NCI-H1694 treated with DMSO at 0.1 percent for 48 hours (cell line): Measurements from ENCODE around the gene ZNF100.
"Not testable (repeated sequence)": the region's sequence is repeated elsewhere in the genome, so short reads cannot be mapped to it uniquely, and the experiment has no call there.

Experiments used
- DNase-seq: peaks from one replicate; lab custom pipeline; 2025; lab: John Stamatoyannopoulos, UW

ZNF100 gene

DNA sequence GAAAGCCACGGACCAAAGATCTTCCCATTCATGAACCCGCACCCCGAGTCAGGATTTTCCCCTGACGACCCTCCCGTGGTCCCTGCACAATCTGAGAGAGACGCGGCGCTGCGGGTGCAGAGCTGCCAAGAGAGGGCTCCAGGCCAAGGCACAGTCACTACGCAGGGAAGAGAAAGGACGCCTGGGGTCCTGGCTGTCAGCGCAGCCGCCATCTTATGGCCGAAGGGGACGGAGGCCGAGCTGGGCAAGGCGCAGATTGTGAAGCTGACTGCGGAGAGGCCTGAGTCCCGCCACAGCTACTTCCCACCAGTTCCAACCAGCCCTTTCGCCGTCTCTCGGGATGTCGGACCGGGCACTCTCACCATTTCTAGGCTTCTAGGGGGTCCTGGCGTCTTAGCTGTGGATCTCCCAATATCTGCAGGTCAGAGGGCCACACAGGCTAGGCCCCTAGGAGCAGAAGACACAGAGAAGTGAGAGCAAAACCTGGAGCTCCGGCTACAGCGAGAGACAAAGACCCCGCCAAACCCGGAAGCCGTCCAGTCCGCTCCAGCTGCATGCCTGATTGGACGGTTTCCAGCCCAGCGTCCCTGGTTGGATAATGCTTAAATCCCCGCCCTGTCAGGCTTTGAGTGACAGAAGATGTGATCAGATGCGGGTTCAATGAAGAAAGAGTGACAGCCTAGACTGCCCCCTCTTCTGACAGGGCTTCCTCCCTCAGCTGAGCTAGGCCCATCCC lies at the start of gene ZNF100:
Gene ZNF100 (minus strand): TSS at position 515 of the 736 bp plus-strand sequence. CDS start 150 bp downstream, at position 365.
- peak; percentile 82 for DNase-seq

DNA sequence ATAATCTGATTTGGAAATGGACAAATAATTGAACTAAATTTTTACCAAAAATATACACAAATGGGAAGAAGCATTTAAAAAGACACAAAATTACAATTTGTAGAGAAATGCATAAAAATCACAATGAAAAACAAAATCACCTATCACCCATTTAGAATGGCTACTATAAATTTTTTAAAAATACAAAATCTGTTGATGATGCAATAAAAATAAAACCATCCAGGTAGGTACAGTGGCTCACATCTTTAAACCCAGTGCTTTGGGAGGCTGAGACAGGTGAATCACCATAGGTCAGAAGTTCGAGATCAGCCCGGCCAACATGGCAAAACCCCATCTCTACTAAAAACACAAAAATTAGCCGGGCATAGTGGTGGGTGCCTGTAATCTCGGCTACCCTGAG lies 45.1 kb upstream of the ZNF100 start:
- DNase-seq, result no peak

DNA sequence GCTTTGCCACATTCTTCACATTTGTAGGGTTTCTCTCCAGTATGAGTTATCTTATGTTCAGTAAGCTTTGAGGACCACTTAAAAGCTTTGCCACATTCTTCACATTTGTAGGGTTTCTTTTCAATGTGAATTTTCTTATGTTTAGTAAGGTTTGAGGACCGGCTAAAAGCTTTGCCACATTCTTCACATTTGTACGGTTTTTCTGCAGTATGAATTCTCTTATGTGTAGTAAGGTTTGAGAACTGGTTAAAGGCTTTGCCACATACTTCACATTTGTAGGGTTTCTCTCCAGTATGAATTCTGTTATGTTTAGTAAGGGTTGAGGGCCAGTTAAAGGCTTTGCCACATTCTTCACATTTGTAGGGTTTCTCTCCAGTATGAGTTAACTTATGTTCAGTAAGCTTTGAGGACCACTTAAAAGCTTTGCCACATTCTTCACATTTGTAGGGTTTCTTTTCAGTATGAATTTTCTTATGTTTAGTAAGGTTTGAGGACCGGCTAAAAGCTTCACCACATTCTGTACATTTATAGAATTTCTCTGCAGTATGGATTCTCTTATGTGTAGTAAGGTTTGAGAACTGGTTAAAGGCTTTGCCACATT lies 41.1 kb upstream of the ZNF100 start:
- DNase-seq, result not testable (repeated sequence)

DNA sequence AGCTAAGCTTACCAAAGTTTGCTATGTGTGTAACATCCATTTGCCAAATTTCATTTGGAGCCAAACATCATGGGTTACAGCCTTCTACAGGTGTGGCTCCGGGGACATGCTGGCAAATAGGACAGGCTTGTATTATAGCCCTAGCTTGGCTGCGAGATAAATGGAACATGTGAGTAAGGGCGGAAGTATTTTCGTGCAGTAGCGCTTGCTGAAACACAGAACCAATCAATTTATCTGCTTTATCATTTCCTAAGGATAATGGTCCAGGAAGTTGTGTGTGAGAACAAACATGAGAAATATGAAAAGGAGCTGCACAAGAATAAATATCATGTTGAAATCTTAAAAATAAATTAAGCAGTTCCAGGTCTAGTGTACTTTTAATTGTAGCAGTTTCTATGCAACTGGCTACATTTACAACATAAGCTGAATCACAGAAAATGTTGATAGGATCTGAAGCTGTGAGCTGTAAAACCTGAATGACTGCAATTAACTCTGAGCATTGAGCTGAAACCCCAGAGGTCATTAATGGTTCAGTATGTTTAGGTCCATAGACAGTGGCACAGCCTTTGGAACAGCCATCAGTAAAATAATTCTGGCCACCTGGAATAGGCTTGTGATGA lies 22.2 kb upstream of the ZNF100 start:
- DNase-seq, result no peak

DNA sequence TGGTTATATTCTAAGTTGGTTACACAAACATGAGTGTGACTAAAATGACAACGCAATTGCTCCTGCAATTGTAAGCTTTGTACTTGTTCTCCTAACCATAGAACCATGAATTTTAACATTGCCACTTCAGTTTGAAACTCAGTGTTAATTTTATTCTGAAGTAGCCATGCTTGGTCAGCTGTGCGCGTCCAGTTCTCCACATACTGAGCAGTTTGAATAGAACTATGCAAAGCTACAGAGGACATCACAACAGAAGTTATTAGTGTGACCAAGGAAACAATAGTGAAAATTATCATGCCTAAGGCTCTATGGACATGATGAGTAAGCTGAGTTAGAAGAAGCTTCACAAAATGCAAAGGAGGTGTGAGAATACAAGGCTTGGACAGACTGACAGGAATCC lies 19.6 kb upstream of the ZNF100 start:
- no peak for DNase-seq

DNA sequence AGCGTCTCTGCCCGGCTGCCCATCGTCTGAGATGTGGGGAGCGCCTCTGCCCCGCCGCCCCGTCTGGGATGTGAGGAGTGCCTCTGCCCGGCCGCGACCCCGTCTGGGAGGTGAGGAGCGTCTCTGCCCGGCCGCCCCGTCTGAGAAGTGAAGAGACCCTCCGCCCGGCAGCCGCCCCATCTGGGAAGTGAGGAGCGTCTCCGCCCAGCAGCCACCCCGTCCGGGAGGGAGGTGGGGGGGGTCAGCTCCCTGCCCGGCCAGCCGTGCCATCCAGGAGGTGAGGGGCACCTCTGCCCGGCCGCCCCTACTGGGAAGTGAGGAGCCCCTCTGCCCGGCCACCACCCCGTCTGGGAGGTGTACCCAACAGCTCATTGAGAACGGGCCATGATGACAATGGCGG lies 8.4 kb upstream of the ZNF100 start:
- not testable (repeated sequence) for DNase-seq

DNA sequence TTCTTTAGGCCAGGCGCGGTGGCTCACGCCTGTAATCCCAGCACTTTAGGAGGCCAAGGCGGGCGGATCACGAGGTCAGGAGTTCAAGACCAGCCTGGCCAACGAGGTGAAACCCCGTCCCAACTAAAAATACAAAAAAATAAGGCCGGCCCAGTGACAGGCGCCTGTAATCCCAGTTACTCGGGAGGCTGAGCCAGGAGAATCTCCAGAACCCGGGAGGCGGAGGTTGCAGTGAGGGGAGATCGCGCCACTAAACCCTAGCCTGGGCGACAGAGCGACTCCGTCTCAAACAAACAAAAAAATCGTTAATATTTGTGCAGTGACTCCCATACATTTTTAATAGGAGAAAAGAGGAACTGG lies 694 bp downstream of the ZNF100 start:
- DNase-seq, result not testable (repeated sequence)

DNA sequence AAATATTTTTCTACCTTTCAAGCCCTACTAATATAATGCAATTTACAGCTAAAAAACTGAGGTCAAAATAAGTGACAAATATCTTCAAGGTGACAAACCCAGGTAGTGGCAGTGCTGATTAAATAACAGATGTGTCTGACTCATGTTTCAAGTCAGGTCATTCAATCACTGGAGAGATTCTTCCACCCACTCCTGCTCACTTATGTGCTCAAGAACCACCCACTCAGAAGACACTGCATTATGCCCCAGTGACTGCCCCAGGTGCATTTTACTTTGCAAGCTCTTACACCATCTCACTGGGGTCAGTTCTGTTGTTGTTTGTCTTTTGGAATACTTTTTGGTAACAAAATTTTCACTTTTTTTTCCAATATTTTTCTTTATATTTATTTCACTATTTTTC lies 2.2 kb downstream of the ZNF100 start:
- no peak for DNase-seq

DNA sequence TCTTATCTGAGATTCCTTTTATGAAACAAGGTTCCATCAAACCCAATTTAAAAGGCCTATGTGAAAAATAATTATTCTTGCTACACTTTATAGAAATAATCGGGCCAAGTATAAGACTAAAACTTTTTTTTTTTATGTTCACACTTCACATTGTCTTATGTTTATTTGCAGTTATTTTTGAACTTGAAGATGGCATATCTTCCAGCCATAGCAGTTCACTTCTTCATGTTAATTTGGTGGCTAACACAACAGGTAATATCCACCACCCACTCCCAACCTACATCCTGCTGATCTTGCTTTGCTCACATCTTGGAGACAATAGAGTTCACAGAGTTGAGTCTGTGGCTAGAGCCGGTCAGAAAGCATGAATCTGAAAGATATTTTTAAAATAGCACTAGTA lies 5.8 kb downstream of the ZNF100 start:
- not testable (repeated sequence) for DNase-seq

DNA sequence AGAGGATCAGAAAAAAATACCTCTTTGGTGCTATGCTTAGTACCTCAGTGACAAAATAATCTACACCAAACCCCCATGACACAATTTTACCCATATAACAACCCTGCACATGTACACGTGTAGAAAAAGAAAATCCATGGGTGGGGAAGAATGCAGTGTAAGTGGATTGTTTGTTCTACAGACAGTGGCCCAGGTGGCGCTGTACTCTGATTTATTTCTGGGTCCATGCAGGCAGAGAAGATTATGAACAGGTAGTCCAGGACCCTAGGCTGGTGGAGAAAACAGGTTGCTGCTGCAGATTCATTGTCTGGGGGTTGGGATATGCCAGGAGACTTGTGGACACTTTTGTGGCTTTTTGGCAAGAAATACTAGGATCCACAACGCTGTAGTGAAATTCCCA lies 9.1 kb downstream of the ZNF100 start:
- DNase-seq, result no peak

DNA sequence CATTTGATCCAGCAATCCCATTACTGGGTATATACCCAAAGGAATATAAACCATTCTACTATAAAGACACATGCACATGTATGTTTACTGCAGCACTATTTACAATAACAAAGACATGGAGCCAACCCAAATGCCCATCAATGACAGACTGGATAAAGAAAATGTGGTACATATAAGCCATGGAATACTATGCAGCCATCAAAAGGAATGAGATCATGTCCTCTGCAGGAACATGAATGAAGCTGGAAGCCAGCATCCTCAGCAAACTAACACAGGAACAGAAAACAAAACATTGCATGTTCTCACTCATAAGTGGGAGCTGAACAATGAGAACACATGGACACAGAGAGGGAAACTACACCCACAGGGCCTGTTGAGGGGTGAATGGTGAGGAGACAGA lies 11.8 kb downstream of the ZNF100 start:
- DNase-seq, result not testable (repeated sequence)

DNA sequence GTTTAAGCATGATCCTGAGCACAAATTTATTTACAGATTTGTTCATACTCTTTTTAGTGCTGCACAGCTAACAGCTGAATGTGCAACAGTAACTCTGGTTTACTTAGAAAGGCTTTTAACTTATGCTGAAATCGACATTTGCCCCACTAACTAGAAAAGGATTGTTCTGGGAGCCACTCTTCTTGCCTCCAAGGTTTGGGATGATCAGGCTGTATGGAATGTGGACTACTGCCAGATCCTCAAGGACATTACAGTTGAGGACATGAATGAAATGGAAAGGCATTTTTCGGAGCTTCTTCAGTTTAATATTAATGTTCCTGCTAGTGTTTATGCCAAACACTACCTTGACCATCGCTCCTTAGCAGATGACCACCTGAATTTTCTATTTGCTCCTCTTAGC lies 16.0 kb downstream of the ZNF100 start:
- DNase-seq, result no peak

DNA sequence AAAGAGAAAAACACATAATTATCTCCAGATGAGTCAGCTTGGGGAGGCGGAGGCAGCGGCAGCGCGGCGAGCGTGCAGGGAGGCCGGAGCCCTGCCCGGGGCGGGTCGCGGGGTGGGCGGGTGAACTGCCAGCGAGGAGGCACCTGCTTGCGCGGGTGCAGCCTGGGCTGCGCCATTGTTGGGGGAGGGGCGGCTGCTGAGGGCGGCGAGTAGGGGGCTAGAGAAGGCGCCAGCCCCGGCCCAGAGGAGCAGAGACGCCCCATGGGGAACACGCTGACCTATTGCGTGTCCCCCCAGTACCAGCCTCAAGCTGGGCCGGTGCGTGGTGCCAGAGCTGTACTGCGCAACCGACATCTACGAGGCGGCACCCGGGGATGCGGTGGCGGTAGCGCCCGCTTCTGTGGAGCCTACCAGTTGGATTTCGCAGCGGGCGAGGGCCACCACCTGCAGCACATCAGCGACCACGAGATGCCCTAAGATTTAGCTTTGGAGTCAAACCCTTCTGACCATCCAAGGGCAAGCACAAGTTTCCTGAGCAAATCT lies 16.7 kb downstream of the ZNF100 start:
- no peak for DNase-seq

DNA sequence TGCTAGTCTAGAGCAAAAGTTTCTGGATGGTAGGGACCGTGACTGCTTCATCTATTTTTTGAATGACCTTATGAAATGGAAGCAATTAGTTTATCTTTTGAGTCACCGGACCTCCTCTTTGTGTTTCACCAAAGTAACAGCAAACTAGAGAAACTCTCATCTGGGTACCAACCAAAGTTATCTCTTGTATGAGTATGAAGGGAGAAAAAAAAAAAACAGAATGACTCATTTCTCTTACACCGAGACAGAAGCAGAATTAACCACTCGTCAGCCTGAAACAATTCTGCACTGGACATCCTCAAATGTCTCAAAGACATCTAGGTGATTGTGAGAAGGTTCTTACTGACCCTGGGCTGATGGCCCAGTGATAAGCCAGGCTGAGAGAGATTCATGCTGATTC lies 18.3 kb downstream of the ZNF100 start:
- no peak for DNase-seq

DNA sequence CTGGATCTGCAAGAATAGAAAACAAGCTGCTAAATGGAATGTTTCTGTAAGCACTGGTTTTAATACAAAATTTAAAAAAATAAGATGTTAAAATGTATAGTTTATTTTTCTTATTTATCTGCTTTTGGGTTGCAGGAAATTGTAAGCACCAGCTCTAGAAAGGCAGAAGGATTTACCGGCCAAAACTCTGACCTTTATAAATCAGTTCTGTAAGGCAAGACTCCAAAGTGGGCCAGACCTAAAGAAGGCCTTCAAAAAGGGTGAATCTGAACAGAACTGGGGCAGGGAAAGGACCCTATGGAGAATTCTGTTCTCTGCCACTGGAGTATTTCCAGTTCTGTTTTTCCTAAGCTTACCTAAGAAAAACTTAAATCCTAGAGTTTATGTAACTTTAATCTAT lies 19.3 kb downstream of the ZNF100 start:
- DNase-seq, result no peak

DNA sequence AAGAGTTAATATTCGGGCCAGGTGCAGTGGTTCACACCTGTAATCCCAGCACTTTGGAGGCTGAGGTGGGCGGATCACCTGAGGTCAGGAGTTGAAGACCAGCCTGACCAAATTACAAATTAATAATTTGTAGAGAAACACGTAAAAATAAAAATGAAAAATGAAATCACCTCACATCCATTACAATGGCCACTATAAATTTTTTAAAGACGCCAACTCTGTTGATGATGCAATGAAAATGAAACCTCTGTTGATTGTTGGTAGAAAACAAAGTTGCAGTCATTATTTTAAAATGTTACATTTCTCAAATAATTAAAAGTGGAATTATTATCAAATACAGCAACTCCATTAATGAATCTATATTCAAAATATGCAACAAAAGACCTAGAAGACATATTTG lies 26.8 kb downstream of the ZNF100 start:
- no peak for DNase-seq

DNA sequence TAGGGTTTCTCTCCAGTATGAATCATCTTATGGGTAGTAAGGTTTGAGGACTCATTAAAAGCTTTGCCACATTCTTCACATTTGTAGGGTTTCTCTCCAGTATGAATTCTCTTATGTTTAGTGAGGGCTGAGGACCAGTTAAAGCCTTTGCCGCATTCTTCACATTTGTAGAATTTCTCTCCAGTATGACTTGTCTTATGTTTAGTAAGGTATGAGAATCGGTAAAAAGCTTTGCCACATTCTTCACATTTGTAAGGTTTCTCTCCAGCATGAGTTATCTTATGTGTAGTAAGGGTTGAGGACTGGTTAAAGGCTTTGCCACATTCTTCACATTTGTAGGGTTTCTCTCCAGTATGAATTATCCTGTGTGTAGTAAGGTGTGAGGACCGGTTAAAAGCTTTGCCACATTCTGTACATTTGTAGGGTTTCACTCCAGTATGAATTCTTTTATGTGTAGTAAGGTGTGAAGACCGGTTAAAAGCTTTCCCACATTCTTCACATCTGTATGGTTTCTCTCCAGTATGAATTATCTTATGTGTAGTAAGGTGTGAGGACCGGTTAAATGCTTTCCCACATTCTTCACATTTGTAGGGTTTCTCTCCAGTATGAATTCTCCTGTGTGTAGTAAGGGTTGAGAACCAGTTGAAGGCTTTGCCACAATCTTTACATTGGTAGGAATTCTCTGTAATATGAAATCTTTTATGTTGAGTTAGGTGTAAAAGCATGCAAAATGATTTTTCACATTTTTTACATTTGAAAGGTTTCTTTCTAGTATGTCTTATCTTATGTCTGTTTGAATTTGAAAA lies 40.2 kb downstream of the ZNF100 start:
- not testable (repeated sequence) for DNase-seq

DNA sequence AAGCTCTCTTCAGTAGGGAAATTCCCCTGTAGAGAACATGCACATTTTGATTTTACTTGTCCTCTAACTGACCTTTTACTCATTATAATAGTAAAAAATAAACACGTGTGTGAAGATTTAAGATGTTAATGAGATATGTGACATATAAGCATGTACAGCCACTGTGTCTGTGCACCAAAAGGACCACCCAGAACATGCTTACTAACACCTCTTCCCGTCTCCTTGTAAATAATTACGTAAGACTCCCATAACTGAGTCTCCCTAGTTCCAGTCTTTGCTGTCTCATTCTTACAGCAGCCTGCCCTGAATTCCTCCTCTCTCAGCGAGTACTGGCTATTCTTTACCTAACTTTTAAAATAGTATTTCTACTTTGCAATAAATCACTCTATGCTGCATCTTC lies 53.6 kb downstream of the ZNF100 start:
- no peak for DNase-seq

DNA sequence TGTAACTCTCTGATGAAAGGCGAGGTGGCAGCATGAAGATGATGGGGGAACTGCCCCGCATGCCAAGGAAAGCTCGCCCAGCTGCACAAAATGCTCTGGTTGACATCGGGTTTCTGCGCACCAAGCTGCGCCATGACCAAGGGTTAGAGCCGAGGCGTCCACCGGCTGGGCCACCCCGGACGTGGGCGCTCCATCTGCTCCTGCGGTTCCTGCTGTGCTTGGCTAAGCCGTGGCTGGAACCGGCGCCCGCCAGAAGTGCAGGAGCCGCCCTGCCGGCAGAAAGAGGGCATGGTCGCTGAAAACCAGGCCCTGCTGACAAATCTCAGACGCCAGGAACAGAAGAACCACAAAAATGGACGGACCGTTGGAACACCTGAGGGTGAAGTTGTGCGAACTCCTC lies 57.9 kb downstream of the ZNF100 start:
- no peak for DNase-seq

DNA sequence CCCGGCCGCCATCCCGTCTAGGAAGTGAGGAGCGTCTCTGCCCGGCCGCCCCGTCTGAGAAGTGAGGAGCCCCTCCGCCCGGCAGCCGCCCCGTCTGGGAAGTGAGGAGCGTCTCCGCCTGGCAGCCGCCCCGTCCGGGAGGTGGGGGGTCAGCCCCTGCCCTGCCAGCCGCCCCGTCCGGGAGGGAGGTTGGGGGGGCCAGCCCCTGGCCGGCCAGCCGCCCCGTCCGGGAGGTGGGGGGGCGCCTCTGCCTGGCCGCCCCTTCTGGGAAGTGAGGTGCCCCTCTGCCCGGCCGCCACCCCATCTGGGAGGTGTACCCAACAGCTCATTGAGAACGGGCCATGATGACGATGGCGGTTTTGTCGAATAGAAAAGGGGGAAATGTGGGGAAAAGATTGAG lies 59.5 kb downstream of the ZNF100 start:
- DNase-seq, result not testable (repeated sequence)

DNA sequence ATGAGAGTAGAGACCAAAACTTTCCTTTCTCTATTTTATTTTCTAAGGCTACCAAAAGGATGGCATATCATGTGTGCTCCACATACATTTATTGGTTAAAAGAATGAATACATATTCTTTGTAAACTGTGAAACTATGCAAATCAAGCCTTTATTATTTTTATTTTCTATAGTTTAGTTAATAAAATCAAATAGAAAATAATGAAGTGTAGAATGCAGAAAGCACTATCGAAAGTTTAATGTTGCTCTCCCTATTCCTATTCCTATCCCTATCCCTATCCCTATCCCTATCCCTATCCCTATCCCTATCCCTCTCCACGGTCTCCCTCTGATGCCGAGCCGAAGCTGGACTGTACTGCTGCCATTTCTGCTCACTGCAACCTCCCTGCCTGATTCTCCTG lies 60.3 kb downstream of the ZNF100 start:
- no peak for DNase-seq

DNA sequence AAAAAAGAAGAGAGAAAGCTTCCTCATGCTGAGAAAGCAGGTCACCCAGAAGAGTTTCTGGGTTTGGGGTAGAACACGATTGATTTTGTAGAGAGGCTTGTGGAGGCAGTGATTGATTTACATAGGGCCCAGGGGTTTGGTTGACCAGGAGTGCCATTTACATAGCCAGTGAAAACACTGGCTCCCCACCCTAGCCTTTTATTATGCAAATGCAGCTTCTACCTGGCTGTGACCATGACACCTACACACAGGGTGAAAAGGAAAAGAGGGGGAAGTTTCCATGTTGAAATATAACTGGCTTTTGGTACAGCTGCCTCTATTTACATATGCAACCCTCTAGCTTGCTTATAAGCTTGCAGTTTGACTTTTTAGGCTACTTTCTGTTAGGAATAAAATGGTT lies 62.0 kb downstream of the ZNF100 start:
- no peak for DNase-seq
